HG03280 (cell line): ENCODE measurements around the gene EPC2.
"Not testable (repeated sequence)": the region's sequence is repeated elsewhere in the genome, so short reads cannot be mapped to it uniquely, and the experiment has no call there.

Experiments used
- ATAC-seq: cut with Tn5 transposase; IDR thresholded peaks from one replicate; pipeline ENCODE4 v1.9.1; 2021; ENCODE audit warnings: mild to moderate bottlenecking, moderate library complexity; ENCODE audit not compliant: unreplicated experiment

The EPC2 gene

DNA sequence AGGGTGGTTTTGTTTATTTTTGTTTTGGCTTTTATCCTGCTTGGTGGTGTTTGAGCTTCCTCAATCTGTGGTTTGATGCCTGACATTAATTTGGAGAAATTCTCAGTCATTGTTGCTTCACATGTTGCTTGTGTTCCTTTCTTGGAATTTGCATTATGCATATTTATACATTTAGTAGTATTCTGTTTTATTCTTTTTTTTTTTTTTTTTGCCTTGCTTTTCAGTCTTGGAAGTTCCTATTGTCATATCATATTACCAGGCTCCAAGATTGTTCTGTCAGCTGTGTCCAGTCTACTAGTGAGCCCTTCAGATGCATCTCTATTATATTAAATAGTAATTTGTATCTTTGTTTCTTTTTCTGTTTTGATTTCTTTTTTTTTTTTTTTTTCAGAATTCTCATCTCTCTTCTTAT, 77.0 kb downstream of the EPC2 start:
- no peak for ATAC-seq

- no peak for ATAC-seq
Observed at GRCh38 chr2:148721991-148722777, 77.6 kb downstream of the EPC2 start.

DNA sequence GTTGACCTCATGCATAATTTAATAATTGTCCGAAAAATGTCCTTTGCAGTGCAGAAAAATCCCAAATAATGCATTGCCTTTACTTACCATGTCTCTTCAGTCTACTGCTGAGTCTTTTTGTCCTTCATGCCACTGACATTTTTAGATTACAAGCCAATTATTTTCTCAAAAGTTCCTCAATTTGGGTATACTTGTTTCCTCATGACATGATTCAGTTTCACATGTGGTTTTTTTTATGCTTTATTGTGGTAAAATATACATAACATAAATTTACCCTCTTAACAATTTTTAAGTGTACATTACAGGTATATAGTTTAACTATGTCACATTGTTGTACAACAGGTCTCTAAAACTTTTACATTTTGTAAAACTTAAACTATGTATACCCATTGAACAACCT, 81.0 kb downstream of the EPC2 start:
- ATAC-seq: no peak

- ATAC-seq: no peak
Observed at GRCh38 chr2:148726228-148726627, 81.7 kb downstream of the EPC2 start.

DNA sequence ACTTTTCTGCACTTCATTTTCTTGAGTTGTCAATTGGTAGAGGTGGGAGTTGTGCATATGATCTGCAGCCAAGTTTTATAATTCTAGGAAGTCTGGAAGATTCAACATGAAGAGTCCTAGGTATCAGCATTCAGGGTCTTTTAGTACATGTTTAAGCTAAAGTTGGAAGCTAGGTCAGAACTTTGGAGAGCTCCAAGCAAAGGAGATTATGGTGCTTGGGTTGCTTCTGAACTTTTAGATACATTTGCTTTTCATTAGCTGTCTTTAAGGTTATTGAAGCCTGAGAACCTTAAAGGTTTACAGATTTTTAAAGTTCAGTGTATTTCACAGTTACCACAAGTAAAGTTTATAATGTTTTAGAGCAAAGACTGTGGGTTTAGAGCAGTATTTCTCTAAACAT, 85.5 kb downstream of the EPC2 start:
- ATAC-seq: no peak

DNA sequence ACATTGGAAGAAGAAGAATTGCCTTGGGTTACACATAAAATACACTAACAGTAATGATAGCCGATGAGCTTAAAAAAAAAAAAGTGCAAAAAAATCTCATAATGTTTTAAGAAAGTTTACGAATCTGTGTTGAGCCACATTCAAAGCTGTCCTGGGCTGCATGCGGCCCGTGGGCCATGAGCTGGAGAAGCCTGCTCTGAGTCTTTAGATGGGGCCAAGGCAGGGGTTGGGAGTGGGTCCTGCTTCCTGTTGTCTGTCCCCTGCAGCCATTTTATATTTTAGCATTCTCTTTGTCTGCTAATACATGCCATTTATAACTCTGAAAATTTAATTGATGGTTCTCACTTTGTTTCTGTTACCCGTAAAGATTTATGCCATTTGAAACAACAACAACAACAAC, 93.2 kb downstream of the EPC2 start:
- ATAC-seq: no peak

GRCh38 chr2:148739454-148740105, 95.0 kb downstream of the EPC2 start:
- ATAC-seq: no peak

GRCh38 chr2:148742373-148742772, 97.8 kb downstream of the EPC2 start:
- no peak for ATAC-seq

GRCh38 chr2:148745151-148745851, 100.8 kb downstream of the EPC2 start:
- ATAC-seq: no peak

DNA sequence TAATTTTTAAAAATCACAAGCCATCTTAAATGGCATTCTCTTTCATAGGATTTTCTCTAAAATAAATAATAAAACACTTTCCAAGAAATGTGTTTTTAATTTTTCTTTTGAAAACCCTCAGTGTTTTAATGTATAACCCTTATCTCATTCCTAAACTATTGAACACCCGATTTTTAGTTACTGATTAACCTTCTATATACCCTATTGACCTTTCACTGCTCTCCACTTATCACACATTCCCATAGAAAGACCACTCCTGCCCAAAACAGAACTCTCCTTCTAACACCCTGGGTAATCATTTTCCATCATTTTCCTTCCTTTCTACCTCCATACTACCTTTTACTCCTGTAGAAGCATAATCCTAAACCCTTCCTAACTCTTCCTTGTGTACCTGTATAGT, 102.4 kb downstream of the EPC2 start:
- ATAC-seq: no peak

DNA sequence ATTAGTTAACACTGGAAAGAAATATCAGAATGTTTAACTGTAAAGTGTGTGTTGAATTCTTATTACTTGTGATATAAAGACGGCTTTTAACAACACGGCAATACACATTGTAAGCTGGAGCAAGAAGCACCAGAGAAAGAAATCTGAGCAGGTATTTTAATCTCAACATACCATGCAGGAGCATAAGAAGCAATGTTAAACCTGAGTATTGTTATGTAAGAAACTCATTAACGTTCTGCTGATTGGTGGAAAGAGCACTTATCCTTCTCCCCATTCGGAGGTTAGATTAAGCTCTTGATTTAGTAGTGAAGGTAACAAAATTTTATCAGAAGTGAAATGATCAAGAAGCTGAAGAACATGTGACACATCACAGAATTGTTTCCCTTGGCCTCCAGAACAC, 107.4 kb downstream of the EPC2 start:
- no peak for ATAC-seq

DNA sequence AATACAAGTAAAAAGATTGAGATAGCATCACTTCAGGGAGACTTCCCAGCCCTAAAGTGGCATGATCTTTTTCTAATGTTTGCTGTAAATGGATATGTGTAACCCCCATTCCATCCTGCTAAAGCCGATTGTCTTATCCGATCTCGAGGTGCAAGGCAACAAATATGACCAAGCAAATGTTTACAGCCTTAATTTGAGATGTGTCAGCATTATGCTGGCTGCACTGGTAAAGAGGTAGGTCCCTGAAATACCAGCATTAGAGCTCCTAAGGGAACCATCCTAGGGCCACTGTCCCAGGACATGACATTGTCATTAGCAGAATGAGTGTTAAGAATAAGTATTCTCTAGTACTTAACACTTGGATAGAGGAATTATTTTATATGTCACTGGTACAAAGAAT, 108.4 kb downstream of the EPC2 start:
- no peak for ATAC-seq

GRCh38 chr2:148754864-148755263, 110.3 kb downstream of the EPC2 start:
- ATAC-seq: no peak

DNA sequence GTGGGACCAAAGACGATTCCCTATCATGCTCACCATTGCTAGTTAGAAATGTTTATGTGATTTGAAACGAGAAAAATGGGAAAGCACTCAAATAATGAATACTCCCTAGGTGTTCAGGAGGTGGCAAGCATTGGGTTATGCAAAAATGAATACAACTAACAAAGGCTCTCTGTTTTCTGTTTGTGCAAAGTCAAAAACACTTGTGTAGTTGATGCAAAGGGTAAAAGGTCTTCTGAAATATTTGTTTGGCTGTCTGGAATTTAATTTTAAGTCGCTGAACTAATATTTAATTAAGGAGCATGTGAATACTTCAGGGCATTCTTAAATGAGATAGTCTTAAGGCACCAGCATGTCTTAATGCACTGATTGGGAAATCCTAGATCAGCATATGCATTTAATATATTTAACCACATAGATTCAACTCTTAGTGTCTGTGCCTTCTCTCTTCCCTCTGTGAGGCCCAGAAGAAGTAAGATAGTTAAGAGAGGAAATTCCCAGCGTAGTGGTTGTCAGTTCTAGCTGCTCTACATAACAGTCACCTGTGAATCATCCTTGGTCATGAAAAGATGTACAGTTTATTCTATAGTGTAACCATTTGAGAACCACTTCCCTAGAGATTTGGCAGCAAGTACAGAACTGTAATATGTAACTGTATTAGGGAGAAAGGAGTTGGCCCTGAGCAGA, 111.9 kb downstream of the EPC2 start:
- ATAC-seq: no peak

DNA sequence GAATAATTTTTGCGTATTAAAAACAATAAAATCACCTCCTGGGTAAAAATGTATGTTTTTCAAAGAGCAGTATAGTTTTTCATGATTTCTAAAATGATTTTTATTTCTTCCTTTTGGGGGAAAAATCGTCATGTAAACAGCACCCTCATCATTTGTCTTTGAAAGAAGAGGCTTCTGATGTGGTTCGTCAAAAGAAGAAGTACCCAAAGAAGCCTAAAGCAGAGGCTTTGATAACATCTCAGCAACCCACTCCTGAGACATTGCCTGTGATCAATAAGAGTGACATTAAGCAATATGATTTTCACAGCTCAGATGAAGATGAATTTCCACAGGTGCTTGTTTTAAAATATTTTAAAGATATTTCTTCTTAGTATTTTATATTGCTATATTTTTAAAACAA, 120.3 kb downstream of the EPC2 start:
- ATAC-seq: no peak

- ATAC-seq: no peak
Observed at GRCh38 chr2:148770047-148770446, 125.5 kb downstream of the EPC2 start.

- no peak for ATAC-seq
Observed at GRCh38 chr2:148781544-148781943, 137.0 kb downstream of the EPC2 start.

DNA sequence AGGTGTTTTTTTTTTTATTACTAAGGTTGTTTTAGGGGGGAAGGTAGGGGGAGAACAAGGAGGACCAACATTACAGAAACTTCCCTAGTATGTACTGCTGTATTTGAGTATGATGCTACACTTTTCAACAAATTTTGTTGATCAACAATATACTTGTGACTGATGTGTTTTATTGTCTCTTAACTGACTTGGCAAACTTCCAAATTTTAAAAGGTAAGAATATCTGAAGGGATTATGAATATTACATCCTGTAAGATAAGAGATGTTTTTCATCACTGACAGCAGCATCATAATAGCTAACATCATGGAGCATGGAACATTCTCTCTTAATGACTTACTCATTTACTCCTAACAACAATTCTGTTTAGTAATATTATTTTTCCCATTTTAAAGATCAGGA, 144.5 kb downstream of the EPC2 start:
- no peak for ATAC-seq

- not testable (repeated sequence) for ATAC-seq
Observed at GRCh38 chr2:148790172-148790571, 145.6 kb downstream of the EPC2 start.

DNA sequence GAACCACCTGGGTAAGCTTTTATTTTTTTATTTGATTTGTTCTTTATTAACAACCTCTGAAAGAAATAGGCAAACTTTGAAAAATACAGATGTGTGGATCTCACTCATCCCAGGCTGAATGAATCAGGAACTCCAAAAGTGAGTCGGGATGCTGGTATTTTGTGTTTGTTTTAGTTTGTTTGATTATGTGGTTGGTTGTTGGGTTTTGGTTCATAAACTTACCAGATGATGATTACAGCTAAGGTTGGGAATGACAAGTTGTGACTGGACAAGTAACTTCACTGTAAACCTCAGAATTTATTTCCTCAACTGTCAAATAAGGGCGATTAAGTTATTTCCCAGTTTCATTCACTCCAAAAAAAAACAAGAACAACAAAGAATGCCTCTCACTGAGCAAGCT, 150.0 kb downstream of the EPC2 start:
- no peak for ATAC-seq

DNA sequence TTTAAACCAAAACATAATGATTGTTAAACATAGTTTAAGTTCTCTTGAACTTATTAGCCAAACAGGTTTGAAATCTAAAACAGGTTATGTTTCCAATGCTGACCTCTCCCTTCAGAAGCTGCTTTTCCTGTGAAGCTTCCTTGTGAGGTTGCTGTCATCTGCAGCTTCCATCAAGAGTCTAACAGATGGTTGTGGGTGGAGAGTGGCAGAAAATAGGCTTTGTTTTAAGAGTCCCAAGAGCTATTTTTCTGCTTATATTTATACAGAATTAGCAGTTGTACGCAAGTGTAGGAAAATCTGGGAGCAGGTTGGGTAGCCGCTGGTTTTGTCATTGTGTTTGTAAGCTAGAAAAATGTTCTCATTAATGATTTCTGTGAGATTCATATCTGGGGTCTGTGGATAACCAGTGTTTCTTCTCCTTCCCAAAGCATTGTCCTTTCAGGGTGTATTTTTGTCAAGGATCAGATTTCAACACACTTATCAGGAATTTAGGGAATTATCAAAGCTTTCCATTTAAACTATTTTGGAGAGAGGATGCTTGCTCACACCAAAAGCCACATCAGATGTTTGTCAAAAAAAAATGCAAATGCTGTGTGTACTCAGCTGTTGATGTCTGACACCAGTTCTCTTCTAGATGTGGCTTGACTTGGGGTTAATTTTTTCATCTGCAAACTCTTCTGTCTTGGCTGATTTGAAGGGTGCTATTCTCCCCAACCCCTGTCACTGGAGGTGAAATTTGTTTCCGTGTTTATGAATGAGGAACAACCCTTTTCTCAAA, 152.4 kb downstream of the EPC2 start:
- ATAC-seq: no peak
